ENCODE results near the gene ZNF26.
A peak's percentile ranks its signal among the peaks of the same experiment; 100 is the strongest.
"Not testable (repeated sequence)": the region's sequence is repeated elsewhere in the genome, so short reads cannot be mapped to it uniquely, and the experiment has no call there.

ZNF26 gene

GRCh38 chr12:132986001-132986884 lies at the start of gene ZNF26:
Gene ZNF26 (plus strand): TSS chr12:132986367. CDS start chr12:132986841, 474 bp downstream.
- peak; percentile 76 for DNase-seq (ENCODE audit: low read depth in 2 of 2)

- not testable (repeated sequence) for DNase-seq (ENCODE audit: low read depth in 2 of 2)
These were observed 49.2 kb upstream of the ZNF26 start for GRCh38 chr12:132936921-132937320.

- no peak for DNase-seq (ENCODE audit: low read depth in 2 of 2)
These were observed 48.7 kb upstream of the ZNF26 start for GRCh38 chr12:132937476-132937875.

- not testable (repeated sequence) for DNase-seq (ENCODE audit: low read depth in 2 of 2)
These were observed 47.4 kb upstream of the ZNF26 start for GRCh38 chr12:132938807-132939206.

GRCh38 chr12:132940071-132940719 lies 46.0 kb upstream of the ZNF26 start:
- no peak for DNase-seq (ENCODE audit: low read depth in 2 of 2)

- no peak for DNase-seq (ENCODE audit: low read depth in 2 of 2)
These were observed 44.7 kb upstream of the ZNF26 start for GRCh38 chr12:132941336-132941954.

- DNase-seq (ENCODE audit: low read depth in 2 of 2), result no peak
These were observed 43.6 kb upstream of the ZNF26 start for GRCh38 chr12:132942611-132943010.

GRCh38 chr12:132945806-132946205 lies 40.4 kb upstream of the ZNF26 start:
- DNase-seq (ENCODE audit: low read depth in 2 of 2), result no peak

GRCh38 chr12:132946246-132946820 lies 39.8 kb upstream of the ZNF26 start:
- DNase-seq (ENCODE audit: low read depth in 2 of 2), result no peak

- DNase-seq (ENCODE audit: low read depth in 2 of 2), result no peak
These were observed 37.8 kb upstream of the ZNF26 start for GRCh38 chr12:132948146-132949066.

GRCh38 chr12:132949936-132950837 lies 36.0 kb upstream of the ZNF26 start:
- DNase-seq (ENCODE audit: low read depth in 2 of 2), result no peak

GRCh38 chr12:132950844-132951535 lies 35.2 kb upstream of the ZNF26 start:
- no peak for DNase-seq (ENCODE audit: low read depth in 2 of 2)

GRCh38 chr12:132951649-132952048 lies 34.5 kb upstream of the ZNF26 start:
- DNase-seq (ENCODE audit: low read depth in 2 of 2), result no peak

- DNase-seq (ENCODE audit: low read depth in 2 of 2), result no peak
These were observed 33.6 kb upstream of the ZNF26 start for GRCh38 chr12:132952371-132953162.

GRCh38 chr12:132953163-132953425 lies 33.1 kb upstream of the ZNF26 start:
- DNase-seq (ENCODE audit: low read depth in 2 of 2), result no peak

GRCh38 chr12:132953771-132954170 lies 32.4 kb upstream of the ZNF26 start:
- DNase-seq (ENCODE audit: low read depth in 2 of 2), result no peak

GRCh38 chr12:132954471-132955048 lies 31.6 kb upstream of the ZNF26 start:
- no peak for DNase-seq (ENCODE audit: low read depth in 2 of 2)

All from stimulated activated CD8-positive, alpha-beta memory T cell treated with anti-CD3 and anti-CD28 coated beads, Interleukin-2, amount 100 ng/mL, for 1 hour (primary cell).